HG02885 (cell line): ENCODE results near the gene FARP2.
"Not testable (repeated sequence)": the region's sequence is repeated elsewhere in the genome, so short reads cannot be mapped to it uniquely, and the experiment has no call there.

Experiments
- ATAC-seq: cut with Tn5 transposase; IDR thresholded peaks from one replicate; pipeline ENCODE4 v1.9.1; 2021; ENCODE audit warnings: mild to moderate bottlenecking; ENCODE audit not compliant: unreplicated experiment, poor library complexity

Gene FARP2

DNA sequence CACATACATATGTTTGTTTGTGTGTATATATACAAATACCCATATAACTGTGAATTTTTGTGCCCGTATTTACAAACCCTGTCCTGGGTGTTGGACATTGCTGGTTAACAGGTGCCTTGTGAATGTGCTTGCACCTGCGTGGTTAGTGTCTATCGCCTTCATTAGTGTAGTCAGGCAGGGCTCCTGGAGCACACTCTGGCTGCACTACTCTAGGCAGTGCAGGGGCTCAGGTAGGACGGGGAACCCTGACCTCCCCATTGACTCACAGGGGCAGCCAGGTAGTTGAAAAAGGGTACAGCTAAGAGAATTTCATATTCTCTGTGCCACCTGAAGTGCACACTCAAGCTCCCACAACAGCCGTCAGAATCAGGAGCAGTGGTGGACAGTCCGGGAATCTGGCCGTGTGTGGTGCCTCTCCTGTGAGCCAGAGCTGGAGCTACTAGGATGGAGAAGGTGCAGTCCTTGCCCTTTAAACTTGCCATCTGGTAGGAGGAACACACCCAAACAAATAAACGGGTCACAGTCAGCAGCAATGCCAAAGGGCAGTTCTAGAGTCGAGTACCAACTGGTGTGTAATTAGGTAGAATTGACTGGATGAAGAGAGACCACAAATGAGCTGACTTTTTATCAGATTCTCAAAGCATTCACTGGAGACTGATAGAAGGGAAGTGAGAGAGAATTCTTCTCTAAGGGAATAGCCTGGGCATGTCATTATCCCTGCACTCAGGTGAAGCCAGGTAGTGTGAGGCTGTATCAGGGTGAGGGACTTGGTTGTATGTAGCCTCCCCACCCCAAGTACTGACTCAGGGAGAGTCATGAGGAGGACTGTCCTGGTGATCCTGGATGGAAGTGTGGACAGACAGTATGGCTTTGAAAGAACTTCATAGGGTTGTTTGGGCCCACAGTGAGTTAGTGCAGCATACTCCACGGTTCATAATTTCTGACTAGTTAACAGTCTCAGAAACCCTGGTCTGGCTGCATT, 44.1 kb downstream of the FARP2 start:
- ATAC-seq: no peak

- no peak for ATAC-seq
Observed at GRCh38 chr2:241408849-241409248, 52.8 kb downstream of the FARP2 start.

DNA sequence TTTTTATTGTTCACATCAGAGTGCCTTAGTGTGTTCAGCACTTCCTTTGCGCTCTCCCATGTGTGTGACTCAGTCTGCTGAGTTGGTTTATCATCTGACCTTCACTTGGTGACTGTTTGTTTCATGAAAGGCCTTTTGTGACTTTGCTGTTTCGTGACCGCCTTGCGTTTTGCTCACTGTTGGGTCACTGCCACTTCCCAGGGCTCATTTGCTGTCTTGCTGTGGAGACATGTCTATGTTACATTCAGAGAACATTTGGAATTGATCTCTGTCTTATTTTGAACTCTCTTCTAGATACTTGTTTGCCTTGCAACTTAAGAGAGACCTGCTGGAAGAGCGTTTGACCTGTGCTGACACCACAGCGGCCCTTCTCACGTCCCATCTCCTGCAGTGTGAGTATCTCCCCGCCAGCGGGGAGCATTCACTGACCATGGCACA, 54.7 kb downstream of the FARP2 start:
- no peak for ATAC-seq

DNA sequence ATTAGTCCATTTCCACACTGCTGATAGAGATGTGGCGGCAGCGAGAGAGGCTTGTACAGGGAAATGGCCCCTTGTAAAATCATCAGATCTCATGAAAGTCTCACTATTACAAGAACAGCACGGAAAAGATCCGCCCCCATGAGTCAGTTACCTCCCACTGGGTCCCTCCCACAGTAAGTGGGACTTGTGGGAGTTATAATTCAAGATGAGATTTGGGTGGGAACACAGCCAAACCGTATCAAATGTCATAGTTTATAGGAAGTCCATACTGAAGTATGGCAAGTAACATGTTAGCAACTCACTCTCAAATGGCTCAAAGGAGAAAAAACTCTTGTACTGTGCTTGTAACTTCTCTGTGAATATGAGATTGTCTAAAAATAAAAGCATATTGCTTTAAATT, 56.1 kb downstream of the FARP2 start:
- no peak for ATAC-seq

DNA sequence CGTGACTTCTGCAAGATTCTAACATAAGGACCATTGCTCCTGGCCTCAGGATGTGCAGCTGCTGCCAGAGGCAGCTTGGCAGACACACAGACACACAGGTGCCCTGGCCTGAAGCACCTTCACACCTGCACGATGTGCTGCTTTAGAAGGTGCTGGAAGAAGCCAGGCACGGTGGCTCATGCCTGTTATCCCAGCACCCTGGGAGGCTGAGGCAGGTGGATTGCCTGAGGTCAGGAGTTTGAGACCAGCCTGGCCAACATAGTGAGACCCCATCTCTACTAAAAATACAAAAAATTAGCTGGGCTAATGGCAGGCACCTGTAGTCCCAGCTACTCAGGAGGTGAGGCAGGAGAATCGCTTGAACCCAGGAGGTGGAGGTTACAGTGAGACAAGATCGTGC, 57.4 kb downstream of the FARP2 start:
- ATAC-seq: not testable (repeated sequence)

GRCh38 chr2:241413929-241414580, 58.0 kb downstream of the FARP2 start:
- ATAC-seq: no peak

- ATAC-seq: no peak
Observed at GRCh38 chr2:241415196-241415595, 59.1 kb downstream of the FARP2 start.

GRCh38 chr2:241417626-241418025, 61.5 kb downstream of the FARP2 start:
- no peak for ATAC-seq

DNA sequence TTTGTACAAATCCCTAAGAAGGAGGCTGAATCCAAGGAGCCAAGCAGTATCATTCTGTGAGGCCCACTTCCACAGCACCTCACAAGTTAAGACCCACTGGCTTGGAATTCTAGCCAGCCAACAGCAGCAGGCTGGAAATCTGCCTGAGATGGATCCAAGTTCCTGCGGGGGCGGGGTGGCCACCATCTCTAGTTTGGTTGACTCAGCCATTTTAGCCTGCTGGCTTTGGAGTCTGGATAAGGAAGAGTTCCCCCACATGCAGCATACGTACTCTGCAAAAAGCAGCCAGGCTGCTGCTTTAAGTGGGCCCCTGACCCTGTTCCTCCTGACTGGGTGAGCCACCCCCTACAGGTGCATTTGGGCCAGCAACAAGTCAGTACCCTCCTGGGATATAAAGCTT, 65.2 kb downstream of the FARP2 start:
- ATAC-seq: no peak

DNA sequence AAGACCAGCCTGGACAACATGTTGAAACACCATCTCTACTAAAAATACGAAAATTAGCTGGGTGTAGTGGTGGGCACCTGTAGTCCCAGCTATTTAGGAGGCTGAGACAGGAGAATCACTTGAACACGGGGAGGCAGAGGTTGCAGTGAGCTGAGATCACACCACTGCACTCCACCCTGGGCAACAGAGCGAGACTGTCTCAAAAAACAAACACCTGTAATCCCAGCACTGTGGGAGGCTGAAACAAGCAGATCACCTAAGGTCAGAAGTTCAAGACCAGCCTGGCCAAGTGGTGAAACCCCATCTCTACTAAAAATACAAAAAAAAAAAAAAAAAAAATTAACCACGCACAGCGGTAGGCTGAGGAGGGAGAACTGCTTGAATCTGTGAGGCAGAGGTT, 65.9 kb downstream of the FARP2 start:
- ATAC-seq: not testable (repeated sequence)

DNA sequence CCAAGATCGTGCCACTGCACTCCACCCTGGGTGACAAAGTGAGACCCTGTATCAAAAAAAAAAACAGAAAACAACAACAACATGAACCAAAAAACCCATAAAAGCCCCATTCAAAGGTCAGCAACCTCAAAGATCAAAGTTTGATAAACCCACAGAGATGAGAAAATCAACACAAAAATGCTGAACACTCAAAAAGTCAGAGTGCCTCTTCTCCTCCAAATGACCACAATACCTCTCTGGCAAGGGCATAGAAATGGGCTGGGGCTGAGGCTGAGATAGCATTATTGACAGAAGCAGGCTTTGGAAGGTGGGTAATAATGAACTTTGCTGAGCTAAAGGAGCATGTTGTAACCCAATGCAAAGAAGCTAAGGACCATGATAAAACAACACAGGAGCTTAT, 66.3 kb downstream of the FARP2 start:
- ATAC-seq: no peak

- ATAC-seq: not testable (repeated sequence)
Observed at GRCh38 chr2:241423489-241423888, 67.4 kb downstream of the FARP2 start.

GRCh38 chr2:241425368-241425767, 69.3 kb downstream of the FARP2 start:
- no peak for ATAC-seq

DNA sequence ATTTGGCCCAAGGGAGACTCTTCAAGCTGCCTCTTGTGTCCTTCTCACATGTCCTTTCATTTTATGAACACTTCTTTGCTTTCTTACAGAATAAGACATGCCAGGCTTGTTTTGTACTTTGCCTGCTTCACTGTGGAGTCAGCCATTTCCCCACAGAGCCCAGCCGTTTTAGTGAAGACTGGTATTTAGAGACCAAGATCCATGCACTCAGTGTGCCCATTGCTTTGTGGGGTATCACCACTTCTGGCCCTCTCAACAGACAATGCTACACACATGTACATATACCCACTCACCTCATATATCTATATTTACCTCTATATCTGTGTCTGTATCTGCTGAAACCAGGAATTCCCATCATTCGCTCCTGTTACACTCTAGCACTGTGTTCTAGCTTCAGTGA, 74.1 kb downstream of the FARP2 start:
- ATAC-seq: no peak

DNA sequence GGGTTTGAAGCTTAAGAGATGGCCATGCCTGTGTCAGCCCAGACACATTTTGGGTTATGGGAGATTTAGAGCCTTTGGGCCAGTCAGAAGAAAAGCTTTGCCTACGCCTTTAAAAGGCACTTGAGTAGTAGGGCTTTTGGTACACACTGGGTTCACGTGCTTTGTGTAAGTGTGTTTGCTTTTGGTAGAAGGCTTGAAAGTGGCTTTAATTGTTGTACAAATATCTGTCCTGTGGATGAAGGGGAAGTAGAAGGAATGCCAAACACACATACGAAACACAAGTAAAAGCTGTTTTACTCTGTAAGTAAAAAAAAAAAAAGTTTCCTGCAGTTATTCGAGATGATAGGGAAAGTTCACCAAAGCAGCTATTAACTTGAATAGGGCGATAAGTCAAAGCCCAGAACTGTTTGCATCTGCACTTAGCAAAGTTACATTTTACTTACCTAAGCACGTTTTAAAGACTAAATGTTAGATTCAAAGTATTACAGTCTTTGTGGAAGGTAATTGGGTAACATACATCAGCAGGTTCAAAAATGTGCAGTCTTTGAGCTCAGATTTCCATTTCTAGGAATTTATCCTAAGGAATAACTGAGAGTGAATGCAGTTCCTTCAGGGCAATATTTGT, 76.9 kb downstream of the FARP2 start:
- no peak for ATAC-seq

GRCh38 chr2:241437179-241437578, 81.1 kb downstream of the FARP2 start:
- ATAC-seq: no peak

- ATAC-seq: no peak
Observed at GRCh38 chr2:241441492-241441891, 85.4 kb downstream of the FARP2 start.

DNA sequence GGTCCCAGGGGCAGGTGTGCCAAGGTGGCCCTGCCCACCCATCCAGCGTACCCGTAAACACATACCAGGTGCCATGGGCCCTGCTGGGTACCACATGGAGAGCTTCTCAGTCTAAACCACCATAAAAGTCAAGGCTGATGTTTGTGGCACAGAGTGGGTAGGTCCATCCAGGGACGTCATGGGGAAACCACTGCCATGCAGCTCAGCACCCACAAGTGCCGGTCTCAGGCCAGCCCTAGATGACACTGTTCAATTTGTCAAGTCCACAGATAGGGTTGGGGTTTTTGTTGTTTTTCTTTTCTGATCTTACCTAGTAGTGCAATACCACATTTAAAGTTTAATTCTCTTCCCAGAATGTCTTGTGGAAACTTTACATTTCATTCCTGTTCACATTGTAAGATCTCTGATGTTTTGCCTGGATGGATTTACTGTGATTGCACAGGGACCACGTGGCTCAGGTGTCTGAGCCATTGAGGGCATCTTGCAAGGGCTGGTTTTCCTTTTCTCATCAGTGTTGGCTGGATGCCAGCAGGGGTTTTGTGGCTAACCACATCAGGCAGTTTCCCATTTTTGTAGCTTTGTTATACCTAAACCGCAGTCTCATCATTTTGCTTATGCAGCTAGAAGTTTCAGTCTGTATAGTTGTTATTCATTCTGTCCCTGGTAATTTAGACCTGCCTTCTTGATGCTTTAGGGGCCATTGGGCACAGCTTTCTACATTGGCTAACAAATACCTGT, 87.6 kb downstream of the FARP2 start:
- ATAC-seq: no peak

GRCh38 chr2:241445426-241445825, 89.3 kb downstream of the FARP2 start:
- no peak for ATAC-seq

- ATAC-seq: not testable (repeated sequence)
Observed at GRCh38 chr2:241450092-241450491, 94.0 kb downstream of the FARP2 start.
